HepG2 (cell line): Measurements from ENCODE around the gene NCKAP1. TPM values are rescaled to one million over a fixed set of nuclear protein-coding genes. Genes with fewer than 3 reads are reported as not detected.

ENCODE experiments used
- ATAC-seq: fragments of 200-7000 bp; cut with Tn5 transposase; 3 replicates; pipeline ENCODE4 v1.9.1; 2020; ENCODE audit warnings: mild to moderate bottlenecking, moderate library complexity
- BruUV-seq: library from RNA; stranded (reverse); fragments of 400-500 nt; replicated peaks from 2 replicates; lab custom pipeline; 2021; lab: Mats Ljungman, UMichigan
- CTCF ChIA-PET: fragments of 300-600 bp; formaldehyde crosslinking; extraction: SDS; loops from one replicate; lab custom pipeline; 2021; ENCODE audit warnings: low total read pairs, inconsistent platforms, low intra/inter-chr PET ratio; lab: Yijun Ruan, JAX
- POLR2A ChIA-PET: fragments of 350-600 bp; sonication (Branson Sonifier 250); formaldehyde crosslinking; loops from one replicate; lab custom pipeline; 2020; ENCODE audit warnings: antibody characterized with exemption, inconsistent platforms; lab: Yijun Ruan, JAX
- DNase-seq: peaks from one replicate; pipeline ENCODE4 v3.0.0-alpha.2; 2015; ENCODE audit warnings: low spot score
- FAIRE-seq: peaks from 3 replicates; lab custom pipeline; 2011; peaks lifted over from hg19 to GRCh38; lab: Jason Lieb, UNC
- H2AFZ ChIP-seq: one replicate; pipeline ENCODE4 v1.6.1; 2011; ENCODE audit warnings: low read length, inconsistent platforms
- H3K27ac ChIP-seq: fragments of 300-600 bp; 3 replicates; pipeline ENCODE4 v1.8.0; 2011; ENCODE audit warnings: mixed run types, mild to moderate bottlenecking, mixed read lengths, low read length, inconsistent platforms; ENCODE audit not compliant: insufficient read depth; ENCODE audit errors: extremely low read length
- H3K27me3 ChIP-seq, 2 experiments: fragments of 200-600 bp in 1 of 2; 2 replicates in 1 of 2; 3 replicates in 1 of 2; pipeline versions ENCODE4 v1.6.0 to v1.8.0; 2011; ENCODE audit warnings: low read length in 2 of 2, mild to moderate bottlenecking in 2 of 2, moderate library complexity in 2 of 2, inconsistent platforms in 1 of 2; ENCODE audit not compliant: insufficient read depth in 2 of 2, control insufficient read depth in 1 of 2
- H3K36me3 ChIP-seq, 2 experiments: fragments of 200-600 bp in 1 of 2; replicated peaks in 1 of 2; 2 replicates in 1 of 2; 3 replicates in 1 of 2; pipeline versions ENCODE4 v1.5.1 to v1.8.0; 2011; ENCODE audit warnings: low read length in 2 of 2, inconsistent platforms in 1 of 2; ENCODE audit not compliant: insufficient read depth in 2 of 2, control insufficient read depth in 1 of 2
- H3K4me1 ChIP-seq: 2 replicates; pipeline ENCODE4 v1.5.1; 2012; ENCODE audit warnings: low read length, inconsistent platforms; ENCODE audit not compliant: insufficient read depth
- H3K4me2 ChIP-seq: 2 replicates; pipeline ENCODE4 v1.6.0; 2011; ENCODE audit warnings: low read depth, low read length, inconsistent platforms
- H3K4me3 ChIP-seq, 3 experiments: fragments of 200-600 bp in 1 of 3; sonication (generic), shearing (Covaris generic) in 1 of 3; replicated peaks in 1 of 3; 2 replicates each; pipeline ENCODE4 v1.5.1; 2011 to 2016; ENCODE audit warnings: low read length in 3 of 3, inconsistent platforms in 2 of 3, low read depth in 2 of 3, mild to moderate bottlenecking in 2 of 3, control low read depth in 1 of 3, mixed read lengths in 1 of 3; ENCODE audit not compliant: insufficient read depth in 1 of 3
- H3K79me2 ChIP-seq: one replicate; pipeline ENCODE4 v1.6.1; 2011; ENCODE audit warnings: low read length, inconsistent platforms; ENCODE audit not compliant: insufficient read depth
- H3K9ac ChIP-seq: 2 replicates; pipeline ENCODE4 v1.6.0; 2011; ENCODE audit warnings: mild to moderate bottlenecking, low read depth, low read length, inconsistent platforms; ENCODE audit not compliant: insufficient read depth
- H3K9me3 ChIP-seq: 2 replicates; pipeline ENCODE4 v1.5.1; 2012; ENCODE audit warnings: mild to moderate bottlenecking, low read length
- H4K20me1 ChIP-seq: 2 replicates; pipeline ENCODE4 v1.6.0; 2011; ENCODE audit warnings: inconsistent platforms, mild to moderate bottlenecking, low read length, moderate library complexity; ENCODE audit not compliant: insufficient read depth
- ATF7 ChIP-seq, 2 experiments: fragments of 450-650 bp in 1 of 2; sonication (generic) in 1 of 2; formaldehyde crosslinking in 1 of 2; IDR thresholded peaks; 2 replicates each; pipeline versions ENCODE4 v1.4.0 to v1.6.1; 2016 to 2020; ENCODE audit warnings: antibody characterized with exemption in 1 of 2, mild to moderate bottlenecking in 1 of 2, missing genetic modification reagents in 1 of 2
- CREB1 ChIP-seq, 2 experiments: fragments of 450-650 bp in 1 of 2; IDR thresholded peaks; 2 replicates each; pipeline ENCODE4 v1.6.1; 2016 to 2017; ENCODE audit warnings: control low read depth in 1 of 2, mild to moderate bottlenecking in 1 of 2, missing compliant biosample characterization in 1 of 2, missing genetic modification characterization in 1 of 2
- JUNB ChIP-seq: sonication (generic); formaldehyde crosslinking; IDR thresholded peaks from 2 replicates; pipeline ENCODE4 v1.8.0; 2022; ENCODE audit warnings: missing genetic modification reagents, mild to moderate bottlenecking, borderline replicate concordance
- ZNF224 ChIP-seq: sonication (generic); formaldehyde crosslinking; IDR thresholded peaks from 2 replicates; pipeline ENCODE4 v1.5.0; 2020; ENCODE audit warnings: mild to moderate bottlenecking, missing genetic modification reagents
- ZNF510 ChIP-seq: sonication (generic); formaldehyde crosslinking; IDR thresholded peaks from 2 replicates; pipeline ENCODE4 v1.4.0; 2020; ENCODE audit warnings: low read depth, mild to moderate bottlenecking, missing genetic modification reagents
- ZNF569 ChIP-seq: sonication (generic); formaldehyde crosslinking; IDR thresholded peaks from 2 replicates; pipeline ENCODE4 v1.5.0; 2020; ENCODE audit warnings: mild to moderate bottlenecking, missing genetic modification reagents, moderate library complexity, borderline replicate concordance
- WGBS: methylation state at CpG from one replicate; pipeline ENCODE4 v1.1.6; 2017; ENCODE audit warnings: low lambda C conversion rate; 5-methylcytosine and 5-hydroxymethylcytosine counted together
- in situ Hi-C: cut with HindIII; loops from 2 replicates; pipeline ENCODE4 v1.10.0; 2017; ENCODE audit warnings: low pct_unique_long_range_greater_than_20kb; ENCODE audit not compliant: extremely low pct_ligation_motif_present
- intact Hi-C: fragments of 100-400 bp; cut with micrococcal nuclease; formaldehyde crosslinking; loops from one replicate; pipeline ENCODE4 v1.10.0; 2022; ENCODE audit not compliant: unreplicated experiment
- polyA plus RNA-seq, 8 experiments: library from polyadenylated mRNA; depleted of rRNA in 3 of 8; stranded (reverse) in 7 of 8; unstranded in 1 of 8; fragments of >200 nt; fragmentation: Illumina TruSeq in 4 of 8; extraction: Trizol in 4 of 8; gene quantifications; 2 replicates each; pipeline versions ENCODE4 v1.2.1 to v1.2.3, GENCODE V29; 2011 to 2016; ENCODE audit warnings: low read depth in 4 of 8, missing spikeins in 1 of 8, mixed read lengths in 1 of 8; ENCODE audit not compliant: insufficient read depth in 1 of 8
- total RNA-seq, 5 experiments: library from RNA; depleted of rRNA; stranded (reverse); fragments of >200 nt; fragmentation: Illumina TruSeq; extraction: Trizol; gene quantifications; 2 replicates each; pipeline ENCODE4 v1.2.3, GENCODE V29; 2016; ENCODE audit warnings: low read depth in 1 of 5
- TF ChIP-seq, protein P1 (sequence below): sonication (generic); formaldehyde crosslinking; IDR thresholded peaks from 2 replicates; pipeline ENCODE4 v1.4.0; 2020; ENCODE audit warnings: missing genetic modification reagents, borderline replicate concordance

The NCKAP1 gene
- total and polyA plus RNA-seq, 2 of the 13 experiments (the other 11 are each of a cell fraction or from before 2014, with no cell fraction given), result 72.1 to 96.3 TPM

DNA sequence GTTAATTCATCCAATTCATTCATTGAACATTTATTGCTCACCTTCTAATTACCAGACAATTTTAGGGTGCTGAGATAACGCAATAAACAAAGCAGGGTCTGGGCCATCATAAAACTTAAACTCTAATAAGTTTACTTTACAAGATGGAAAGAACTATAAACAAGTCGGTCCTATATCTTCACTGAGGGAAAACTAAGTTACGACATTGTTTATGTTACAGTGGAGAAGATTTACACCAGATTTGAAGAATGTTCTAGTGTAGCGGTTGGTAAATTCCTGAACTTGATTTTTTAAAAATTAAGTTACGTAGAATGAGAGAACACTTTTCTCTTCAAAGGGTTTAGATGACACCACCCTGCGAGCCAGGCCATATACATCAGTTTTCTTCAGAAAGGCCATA lies 151.2 kb downstream of the NCKAP1 start:
- no peak overlapping the region for H2AFZ ChIP-seq
- FAIRE-seq (no peak), DNase-seq (no peak), ATAC-seq (no peak)
- ChIA-PET POLR2A (no interaction called here), CTCF (no interaction called here)
- no peak for TF ChIP-seq ZNF510 (CRISPR knock-in tag)
- TF ChIP-seq, protein P1, sequence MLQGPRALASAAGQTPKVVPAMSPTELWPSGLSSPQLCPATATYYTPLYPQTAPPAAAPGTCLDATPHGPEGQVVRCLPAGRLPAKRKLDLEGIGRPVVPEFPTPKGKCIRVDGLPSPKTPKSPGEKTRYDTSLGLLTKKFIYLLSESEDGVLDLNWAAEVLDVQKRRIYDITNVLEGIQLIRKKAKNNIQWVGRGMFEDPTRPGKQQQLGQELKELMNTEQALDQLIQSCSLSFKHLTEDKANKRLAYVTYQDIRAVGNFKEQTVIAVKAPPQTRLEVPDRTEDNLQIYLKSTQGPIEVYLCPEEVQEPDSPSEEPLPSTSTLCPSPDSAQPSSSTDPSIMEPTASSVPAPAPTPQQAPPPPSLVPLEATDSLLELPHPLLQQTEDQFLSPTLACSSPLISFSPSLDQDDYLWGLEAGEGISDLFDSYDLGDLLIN, result no peak
- TF ChIP-seq ZNF224 (CRISPR knock-in tag), result no peak
- no peak for TF ChIP-seq JUNB (CRISPR knock-in tag)
- no peak overlapping the region for H3K27ac ChIP-seq
- no peaks in the 10 kb centered on the region for H4K20me1 ChIP-seq
- H3K4me3 ChIP-seq, result no peak overlapping the region
- no peak overlapping the region for H3K4me2 ChIP-seq
- in situ Hi-C loops (no loop called here), intact Hi-C loops (no loop called here)
- no peaks in the 10 kb centered on the region for H3K9me3 ChIP-seq
- H3K4me1 ChIP-seq, result peaks cover 22% of the 10 kb centered on the region
- H3K36me3 ChIP-seq, result no peaks in the 10 kb centered on the region
- H3K79me2 ChIP-seq, result no peaks in the 10 kb centered on the region
- WGBS, result 65% methylated on average over 6 of the region's 6 CpGs
- H3K9ac ChIP-seq, result no peak overlapping the region
- no TSS peak for BruUV-seq
- H3K27me3 ChIP-seq, result no peaks in the 10 kb centered on the region

DNA sequence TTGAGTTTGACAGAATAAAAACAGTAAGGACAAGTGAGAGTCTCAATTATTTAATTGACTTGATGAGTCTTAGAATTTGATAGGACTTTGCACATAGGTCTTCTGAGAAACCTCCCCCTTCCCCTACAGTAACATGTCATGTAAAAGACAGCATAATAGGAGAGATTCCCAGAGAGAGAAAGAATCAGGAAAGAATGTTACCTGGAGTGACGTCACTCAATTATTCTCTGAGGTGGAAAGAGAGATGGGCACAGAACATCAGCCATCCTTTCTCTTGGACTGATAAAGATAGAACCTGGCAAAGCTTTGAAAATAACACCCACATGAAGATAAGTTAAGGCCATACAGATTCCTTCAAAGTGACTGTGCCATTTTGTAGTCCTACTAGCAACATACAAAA lies 152.5 kb downstream of the NCKAP1 start:
- POLR2A ChIA-PET, result no interaction called here

More for the DNA sequence above, 152.5 kb downstream of the NCKAP1 start:
- Histone ChIP-seq H3K9ac (no peak overlapping the region), H3K27ac (no peak overlapping the region), H2AFZ (no peak overlapping the region), H3K4me3 (no peak overlapping the region), H3K27me3 (no peaks in the 10 kb centered on the region), H3K9me3 (no peaks in the 10 kb centered on the region), H3K79me2 (no peaks in the 10 kb centered on the region), H3K4me1 (peaks cover 9% of the 10 kb centered on the region), H3K4me2 (no peak overlapping the region), H3K36me3 (no peaks in the 10 kb centered on the region), H4K20me1 (no peaks in the 10 kb centered on the region)
- no peak for DNase-seq
- intact Hi-C loops (no loop called here), in situ Hi-C loops (no loop called here)
- no peak for ATAC-seq
- no peak for FAIRE-seq
- CTCF ChIA-PET, result no interaction called here
- WGBS, result 69% methylated on average over 1 of the region's 1 CpG
- no TSS peak for BruUV-seq
- TF ChIP-seq ATF7 (IDR thresholded peaks at IDR 0.05), result peak; percentile 39; the same call in 1 of the 2 replicates
- TF ChIP-seq ATF7 (CRISPR knock-in tag; IDR thresholded peaks at IDR 0.05), result no peak
- TF ChIP-seq ZNF569 (CRISPR knock-in tag), result no peak
- peak; percentile 73 for TF ChIP-seq CREB1 (IDR thresholded peaks at IDR 0.05)
- no peak for TF ChIP-seq CREB1 (CRISPR knock-in tag; IDR thresholded peaks at IDR 0.05)
